OCI-LY7 (cell line): ENCODE results near the gene SDC4.

Experiments
- CTCF ChIP-seq: fragments of 200-600 bp; sonication (generic); conservative IDR thresholded peaks from 2 replicates; pipeline ENCODE4 v1.5.1; 2014; ENCODE audit warnings: mild to moderate bottlenecking, antibody characterized with exemption, low read length, moderate library complexity, mixed read lengths
- EZH2phosphoT487 ChIP-seq: fragments of 200-600 bp; sonication (generic); IDR thresholded peaks from 2 replicates; pipeline ENCODE4 v1.6.1; 2018; ENCODE audit warnings: low read depth, borderline replicate concordance, mild to moderate bottlenecking, mixed run types, antibody characterized with exemption, low read length, moderate library complexity, mixed read lengths

GRCh38 chr20:45312241-45312640 is 36.0 kb downstream of the SDC4 start:
- TF ChIP-seq CTCF (no peak), EZH2phosphoT487 (no peak)
